G401 (cell line): ENCODE measurements around the gene KRTAP4-9. TPM values are rescaled to one million over a fixed set of nuclear protein-coding genes. Genes with fewer than 3 reads are reported as not detected.

ENCODE experiments used
- total RNA-seq: library from RNA; depleted of rRNA; stranded (reverse); fragments of >200 nt; shearing (Covaris generic); gene quantifications from 2 replicates; pipeline ENCODE4 v1.2.3, GENCODE V29; 2014; rRNA removed

Gene KRTAP4-9
- total RNA-seq, 1 experiment from 2014 or later, result not detected

Other genes starting within 250 kb of the KRTAP4-9 start
- gene KRT12, start 238.2 kb upstream of the KRTAP4-9 start, total RNA-seq, result not detected in 2 replicates
- not detected in 2 replicates for gene KRT20, start 220.1 kb upstream of the KRTAP4-9 start, total RNA-seq
- gene KRT23, start 167.7 kb upstream of the KRTAP4-9 start, total RNA-seq, result not detected in 2 replicates
- gene KRT39, start 138.4 kb upstream of the KRTAP4-9 start, total RNA-seq, result not detected in 2 replicates
- gene KRT40, start 121.1 kb upstream of the KRTAP4-9 start, total RNA-seq, result not detected in 2 replicates
- gene KRTAP3-3, start 111.2 kb upstream of the KRTAP4-9 start, total RNA-seq, result not detected in 2 replicates
- gene KRTAP3-2, start 105.5 kb upstream of the KRTAP4-9 start, total RNA-seq, result not detected in 2 replicates
- not detected in 2 replicates for gene KRTAP3-1, start 96.3 kb upstream of the KRTAP4-9 start, total RNA-seq
- not detected in 2 replicates for gene KRTAP1-5, start 78.2 kb upstream of the KRTAP4-9 start, total RNA-seq
- gene KRTAP1-4, start 75.2 kb upstream of the KRTAP4-9 start, total RNA-seq, result not detected in 2 replicates
- gene KRTAP1-3, start 70.5 kb upstream of the KRTAP4-9 start, total RNA-seq, result not detected in 2 replicates
- gene KRTAP1-1, start 63.9 kb upstream of the KRTAP4-9 start, total RNA-seq, result not detected in 2 replicates
- gene KRTAP2-1, start 58.1 kb upstream of the KRTAP4-9 start, total RNA-seq, result not detected in 2 replicates
- not detected in 2 replicates for gene KRTAP2-2, start 50.2 kb upstream of the KRTAP4-9 start, total RNA-seq
- gene KRTAP2-3, start 45.3 kb upstream of the KRTAP4-9 start, total RNA-seq, result not detected in 2 replicates
- gene KRTAP2-4, start 39.5 kb upstream of the KRTAP4-9 start, total RNA-seq, result not detected in 2 replicates
- not detected in 2 replicates for gene KRTAP4-7, start 21.2 kb upstream of the KRTAP4-9 start, total RNA-seq
- gene KRTAP4-8, start 7.2 kb upstream of the KRTAP4-9 start, total RNA-seq, result not detected in 2 replicates
- gene KRTAP4-16, start 3.2 kb upstream of the KRTAP4-9 start, total RNA-seq, result not detected in 2 replicates
- not detected in 2 replicates for gene KRTAP4-11, start 13.0 kb downstream of the KRTAP4-9 start, total RNA-seq
- not detected in 2 replicates for gene KRTAP4-12, start 18.8 kb downstream of the KRTAP4-9 start, total RNA-seq
- gene KRTAP4-6, start 35.2 kb downstream of the KRTAP4-9 start, total RNA-seq, result not detected in 2 replicates
- gene KRTAP4-5, start 44.4 kb downstream of the KRTAP4-9 start, total RNA-seq, result not detected in 2 replicates
- gene KRTAP4-4, start 55.4 kb downstream of the KRTAP4-9 start, total RNA-seq, result not detected in 2 replicates
- gene KRTAP4-3, start 62.8 kb downstream of the KRTAP4-9 start, total RNA-seq, result not detected in 2 replicates
- not detected in 2 replicates for gene KRTAP4-2, start 72.8 kb downstream of the KRTAP4-9 start, total RNA-seq
- not detected in 2 replicates for gene KRTAP4-1, start 79.5 kb downstream of the KRTAP4-9 start, total RNA-seq
- gene KRTAP9-1, start 84.5 kb downstream of the KRTAP4-9 start, total RNA-seq, result not detected in 2 replicates
- not detected in 2 replicates for gene KRTAP9-2, start 121.3 kb downstream of the KRTAP4-9 start, total RNA-seq
- gene KRTAP9-3, start 127.1 kb downstream of the KRTAP4-9 start, total RNA-seq, result not detected in 2 replicates
- not detected in 2 replicates for gene KRTAP9-8, start 132.6 kb downstream of the KRTAP4-9 start, total RNA-seq
- gene KRTAP9-4, start 144.3 kb downstream of the KRTAP4-9 start, total RNA-seq, result not detected in 2 replicates
- gene KRTAP9-9, start 150.0 kb downstream of the KRTAP4-9 start, total RNA-seq, result not detected in 2 replicates
- gene KRTAP9-6, start 160.0 kb downstream of the KRTAP4-9 start, total RNA-seq, result not detected in 2 replicates
- gene KRTAP9-7, start 170.3 kb downstream of the KRTAP4-9 start, total RNA-seq, result not detected in 2 replicates
- not detected in 2 replicates for gene KRTAP29-1, start 197.5 kb downstream of the KRTAP4-9 start, total RNA-seq
- not detected in 2 replicates for gene KRTAP16-1, start 203.9 kb downstream of the KRTAP4-9 start, total RNA-seq
- gene KRTAP17-1, start 210.3 kb downstream of the KRTAP4-9 start, total RNA-seq, result not detected in 2 replicates
- not detected in 2 replicates for gene KRT33A, start 245.4 kb downstream of the KRTAP4-9 start, total RNA-seq